SH-SY5Y (cell line): ENCODE results near the gene ZNF366.

Experiments used
- GATA2 ChIP-seq: IDR thresholded peaks from 2 replicates; pipeline ENCODE4 v1.6.1; 2011; ENCODE audit warnings: mild to moderate bottlenecking, low read depth, low read length
- GATA3 ChIP-seq: IDR thresholded peaks from 2 replicates; pipeline ENCODE4 v1.6.1; 2011; ENCODE audit warnings: low read depth, mild to moderate bottlenecking, low read length, moderate library complexity

The ZNF366 gene

GRCh38 chr5:72412283-72413055, 94.7 kb downstream of the ZNF366 start:
- TF ChIP-seq GATA2 (no peak), GATA3 (no peak)

DNA sequence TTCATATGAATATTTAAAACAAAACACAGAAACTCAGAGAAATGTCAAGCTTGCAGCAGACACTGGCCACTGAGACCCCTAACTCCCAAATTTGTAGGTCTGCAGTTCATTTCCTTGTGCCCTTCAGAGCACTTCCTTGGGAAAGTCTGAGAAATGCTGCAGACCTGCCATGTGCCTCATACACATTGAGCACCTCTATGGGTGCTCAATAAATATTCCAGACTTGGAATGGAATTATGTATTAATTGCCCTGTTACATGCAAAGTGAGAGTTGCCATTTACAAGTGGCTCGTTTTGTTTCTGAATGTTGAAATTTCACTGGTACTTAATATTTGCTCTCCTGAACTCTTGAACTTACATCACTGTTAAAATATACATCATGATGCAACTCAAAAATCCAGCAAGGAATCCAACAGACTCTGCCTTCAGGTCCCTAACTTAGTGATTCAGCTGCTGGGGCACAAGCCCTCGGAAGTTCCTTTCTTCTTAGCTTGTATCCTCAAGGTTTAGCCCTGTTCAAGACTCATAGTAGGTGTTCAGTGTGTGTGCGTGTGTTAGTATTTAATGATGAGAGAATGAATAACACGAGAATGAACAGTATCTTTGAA, 96.4 kb downstream of the ZNF366 start:
- no peak for TF ChIP-seq GATA3
- no peak for TF ChIP-seq GATA2

DNA sequence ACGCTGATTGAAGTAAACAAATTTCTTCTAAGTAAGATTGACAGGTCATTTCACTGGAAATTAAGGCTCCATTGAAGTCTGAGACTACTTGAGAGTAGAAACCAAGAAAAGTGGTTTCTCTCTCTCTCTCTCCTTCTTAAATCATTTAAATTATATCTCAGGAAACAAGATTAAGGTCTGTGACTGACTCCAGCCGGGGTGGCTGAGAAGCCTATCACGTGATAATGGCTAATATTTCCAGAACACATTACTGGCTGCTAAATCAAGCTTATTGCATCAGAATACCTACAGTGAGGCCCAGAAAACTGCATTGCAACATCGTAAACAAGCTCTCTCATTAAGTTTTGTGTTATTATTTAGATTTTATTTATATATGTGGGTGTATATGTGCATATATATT, 98.6 kb downstream of the ZNF366 start:
- TF ChIP-seq GATA2: no peak
- TF ChIP-seq GATA3: no peak

GRCh38 chr5:72408127-72408526, 99.1 kb downstream of the ZNF366 start:
- TF ChIP-seq GATA3 (no peak), GATA2 (no peak)

- TF ChIP-seq GATA2 (no peak), GATA3 (no peak)
Measured at GRCh38 chr5:72407541-72407940, 99.7 kb downstream of the ZNF366 start.

DNA sequence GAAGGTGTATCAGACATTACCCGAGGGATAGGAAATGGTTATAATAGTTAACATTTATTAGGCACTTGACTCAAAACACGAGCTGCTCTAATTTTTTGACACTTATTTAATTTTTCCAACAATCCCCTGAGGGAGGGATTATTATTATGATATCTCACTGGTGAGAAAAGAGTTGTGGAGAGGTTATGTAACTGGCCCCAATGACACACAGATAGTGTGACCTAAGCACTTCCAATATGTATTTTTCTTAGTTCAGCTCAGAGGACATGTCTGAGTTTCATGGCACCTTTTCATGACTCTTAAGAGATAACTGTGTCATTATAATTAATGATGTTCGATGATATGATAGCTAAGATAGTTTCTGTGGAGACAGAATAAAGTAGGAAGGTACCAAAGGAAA, 100.1 kb downstream of the ZNF366 start:
- TF ChIP-seq GATA3 (no peak), GATA2 (no peak)

GRCh38 chr5:72402959-72403628, 104.1 kb downstream of the ZNF366 start:
- TF ChIP-seq GATA3 (no peak), GATA2 (no peak)

DNA sequence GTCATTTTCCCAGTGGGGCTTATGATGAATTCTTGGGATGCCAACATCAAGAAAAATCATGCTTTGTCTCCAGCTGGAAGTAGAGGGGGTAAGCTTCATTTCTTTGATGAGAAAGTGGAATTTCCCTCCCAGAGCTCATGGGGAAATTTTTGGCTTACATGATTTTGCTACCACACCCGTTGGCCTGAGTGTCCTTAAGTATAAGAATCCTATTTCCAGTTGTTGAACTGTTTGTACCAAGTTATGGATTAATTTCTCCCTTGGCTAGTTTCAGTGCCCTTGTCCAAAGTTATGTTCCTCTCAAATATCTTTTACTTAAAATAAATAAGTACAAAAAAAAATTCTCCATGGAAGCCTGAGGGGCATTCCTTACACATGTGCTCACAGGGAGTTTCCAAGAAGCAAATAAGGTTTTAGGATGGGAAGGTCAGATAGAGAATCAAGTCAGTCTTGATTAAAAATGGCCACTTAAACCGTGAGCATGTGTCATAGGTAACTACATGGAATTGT, 104.8 kb downstream of the ZNF366 start:
- no peak for TF ChIP-seq GATA2
- TF ChIP-seq GATA3: no peak

- TF ChIP-seq GATA2 (no peak), GATA3 (no peak)
Measured at GRCh38 chr5:72400950-72401349, 106.3 kb downstream of the ZNF366 start.

DNA sequence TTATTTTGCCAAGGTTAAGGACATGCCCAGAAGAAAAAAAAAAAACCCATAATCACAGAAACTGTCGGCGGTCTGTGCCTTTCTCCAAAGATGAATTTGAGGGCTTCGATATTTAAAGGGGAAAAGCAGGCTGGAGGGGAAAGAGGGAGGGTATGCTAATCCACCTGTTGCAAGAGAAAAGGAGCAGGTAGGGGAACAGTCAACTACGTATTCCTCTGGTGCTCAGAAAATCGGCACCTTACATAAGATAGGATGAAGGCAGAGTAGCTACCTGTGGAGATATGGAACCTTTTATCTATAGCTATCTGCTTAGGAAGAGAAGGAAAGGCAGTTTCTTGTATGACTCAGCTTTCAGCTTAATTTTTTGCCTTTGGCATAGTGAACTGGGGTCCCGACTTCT, 109.4 kb downstream of the ZNF366 start:
- TF ChIP-seq GATA3: no peak
- no peak for TF ChIP-seq GATA2

DNA sequence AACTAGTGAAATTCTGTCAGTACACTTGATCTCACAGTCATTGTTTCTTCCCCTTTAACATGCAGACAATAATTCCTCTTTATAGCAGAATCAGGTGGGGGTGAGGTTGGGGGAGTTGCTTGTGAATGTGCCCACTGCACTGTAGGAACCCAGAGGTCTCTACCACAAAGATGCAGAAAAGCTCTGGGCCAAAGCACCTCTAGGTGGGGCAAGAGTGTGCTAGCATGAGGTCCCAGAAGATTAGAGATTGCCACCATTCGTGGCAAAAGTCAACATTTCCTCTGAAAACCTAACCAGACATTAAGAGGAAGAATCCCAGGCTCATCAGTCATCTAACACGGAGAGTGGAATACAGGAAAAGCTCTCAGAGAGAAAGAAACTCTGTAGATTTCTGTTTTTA, 112.5 kb downstream of the ZNF366 start:
- TF ChIP-seq GATA3 (no peak), GATA2 (no peak)

DNA sequence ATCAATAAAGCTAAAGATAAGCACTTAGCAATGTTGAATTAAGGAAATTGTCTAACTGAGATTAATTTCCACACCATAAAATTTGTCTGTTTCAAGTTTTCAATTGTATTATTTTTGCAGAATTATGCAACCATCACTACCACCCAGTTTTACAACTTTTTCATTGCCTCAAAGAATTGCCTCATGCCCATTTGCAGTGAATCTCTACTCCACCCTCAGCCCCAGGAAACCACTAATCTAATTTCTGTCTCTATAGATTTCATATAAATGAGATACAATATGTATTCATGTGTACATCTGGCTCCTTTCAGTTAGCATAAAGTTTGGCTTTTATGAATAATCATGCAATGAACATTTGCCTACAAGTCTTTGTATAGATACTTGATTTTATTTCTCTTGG, 114.2 kb downstream of the ZNF366 start:
- TF ChIP-seq GATA3 (no peak), GATA2 (no peak)
